ENCODE results near the gene MBP. TPM values are rescaled to one million over a fixed set of nuclear protein-coding genes. Genes with fewer than 3 reads are reported as not detected.

Gene MBP
- total RNA-seq, 4 donors from 2014 or later, result 23.2 to 34.7 (median 28.2) TPM

DNA sequence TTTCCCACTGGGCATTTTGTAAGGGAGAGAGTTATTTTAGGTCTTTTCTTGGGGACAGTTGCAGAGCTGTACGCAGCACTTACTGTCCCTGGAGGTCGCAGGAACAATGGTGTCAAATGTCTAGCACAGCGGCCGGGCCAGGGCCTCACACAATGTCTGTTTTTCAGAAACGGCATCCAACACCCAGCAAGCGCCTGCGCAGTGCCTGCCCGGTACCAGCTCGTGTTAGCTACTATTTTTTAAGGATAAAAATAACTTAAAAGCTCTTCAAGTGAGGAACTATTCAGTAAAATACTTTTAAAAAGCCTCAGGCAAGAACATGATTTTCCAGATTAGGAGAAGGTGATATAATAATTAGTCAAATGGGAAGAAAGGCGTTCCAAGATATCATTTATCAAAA is 90.0 kb downstream of the MBP start:
- Histone ChIP-seq H3K9me3 (no peaks in the 10 kb centered on the region), H3K4me3 (no peak overlapping the region), H3K36me3 (peaks cover 0 to 12% of the 10 kb centered on the region in 2 donors), H3K27me3 (no peaks in the 10 kb centered on the region), H3K4me1 (no peaks in the 10 kb centered on the region), H3K27ac (no peak overlapping the region)
- no peak for TF ChIP-seq POLR2AphosphoS5 (IDR thresholded peaks at IDR 0.05)
- no peak for TF ChIP-seq EP300 (IDR thresholded peaks at IDR 0.05)
- no peak for TF ChIP-seq POLR2A (IDR thresholded peaks at IDR 0.05)
- TF ChIP-seq, protein P1, sequence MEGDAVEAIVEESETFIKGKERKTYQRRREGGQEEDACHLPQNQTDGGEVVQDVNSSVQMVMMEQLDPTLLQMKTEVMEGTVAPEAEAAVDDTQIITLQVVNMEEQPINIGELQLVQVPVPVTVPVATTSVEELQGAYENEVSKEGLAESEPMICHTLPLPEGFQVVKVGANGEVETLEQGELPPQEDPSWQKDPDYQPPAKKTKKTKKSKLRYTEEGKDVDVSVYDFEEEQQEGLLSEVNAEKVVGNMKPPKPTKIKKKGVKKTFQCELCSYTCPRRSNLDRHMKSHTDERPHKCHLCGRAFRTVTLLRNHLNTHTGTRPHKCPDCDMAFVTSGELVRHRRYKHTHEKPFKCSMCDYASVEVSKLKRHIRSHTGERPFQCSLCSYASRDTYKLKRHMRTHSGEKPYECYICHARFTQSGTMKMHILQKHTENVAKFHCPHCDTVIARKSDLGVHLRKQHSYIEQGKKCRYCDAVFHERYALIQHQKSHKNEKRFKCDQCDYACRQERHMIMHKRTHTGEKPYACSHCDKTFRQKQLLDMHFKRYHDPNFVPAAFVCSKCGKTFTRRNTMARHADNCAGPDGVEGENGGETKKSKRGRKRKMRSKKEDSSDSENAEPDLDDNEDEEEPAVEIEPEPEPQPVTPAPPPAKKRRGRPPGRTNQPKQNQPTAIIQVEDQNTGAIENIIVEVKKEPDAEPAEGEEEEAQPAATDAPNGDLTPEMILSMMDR (IDR thresholded peaks at IDR 0.05), result no peak
- ATAC-seq, result no peak
- 47 to 65% methylated on average over 4 to 10 of the region's 10 CpGs for WGBS, 2 donors (ENCODE audit: low coverage in 1 of 2)

DNA sequence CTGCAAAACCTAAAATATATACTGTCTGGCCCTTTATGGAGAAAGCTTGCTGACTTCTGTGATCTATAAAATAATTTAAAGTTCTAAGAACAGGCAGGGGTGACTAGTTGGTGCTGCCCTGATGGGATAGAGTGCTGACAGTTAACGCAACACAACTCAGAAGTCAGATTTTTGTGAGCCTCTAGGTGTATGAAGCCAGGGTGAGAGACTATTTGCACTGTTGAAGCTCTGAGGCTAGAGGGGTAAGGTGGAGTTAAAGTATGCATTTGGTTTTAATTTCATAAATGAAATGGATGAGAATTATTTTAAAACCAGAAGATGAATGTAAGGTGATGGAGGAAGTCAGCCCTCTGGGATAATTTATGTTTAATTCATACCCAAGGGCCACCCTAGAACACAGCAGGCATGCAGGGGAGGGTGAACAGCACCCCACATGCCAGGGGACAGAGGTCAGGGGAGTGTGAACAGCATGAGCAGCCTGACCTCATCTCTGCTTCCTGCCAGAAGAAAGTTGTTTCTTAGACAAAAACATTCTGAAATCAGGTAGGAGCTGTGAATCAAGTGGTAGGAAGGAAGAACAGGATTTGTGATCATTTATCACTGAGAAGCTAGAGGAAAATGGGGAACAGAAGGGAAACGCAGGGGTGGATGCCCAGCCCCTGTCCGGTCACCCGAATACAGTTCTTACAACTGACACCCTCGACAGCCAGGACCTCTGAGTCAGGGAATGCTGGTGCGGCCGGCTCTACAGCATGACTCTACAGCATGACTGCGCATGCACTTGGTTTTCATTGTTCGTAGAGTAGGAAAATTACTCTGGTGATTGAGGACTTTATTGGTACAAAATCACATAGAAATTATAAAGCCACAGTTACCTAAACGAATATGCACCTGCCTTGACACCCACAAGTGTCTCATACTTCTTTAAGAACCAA is 93.1 kb downstream of the MBP start:
- Histone ChIP-seq H3K27ac (no peak overlapping the region), H3K4me1 (peaks cover 0 to 7% (median 0%) of the 10 kb centered on the region in 3 donors), H3K9me3 (no peaks in the 10 kb centered on the region), H3K4me3 (no peak overlapping the region), H3K27me3 (no peaks in the 10 kb centered on the region), H3K36me3 (no peaks in the 10 kb centered on the region)
- ATAC-seq, result no peak
- WGBS, 2 donors (ENCODE audit: low coverage in 1 of 2), result 63 to 72% methylated on average over 10 of the region's 10 CpGs
- TF ChIP-seq EP300 (IDR thresholded peaks at IDR 0.05) (no peak), POLR2AphosphoS5 (IDR thresholded peaks at IDR 0.05) (no peak), POLR2A (IDR thresholded peaks at IDR 0.05) (no peak)
- TF ChIP-seq, protein P1 (IDR thresholded peaks at IDR 0.05), result no peak

DNA sequence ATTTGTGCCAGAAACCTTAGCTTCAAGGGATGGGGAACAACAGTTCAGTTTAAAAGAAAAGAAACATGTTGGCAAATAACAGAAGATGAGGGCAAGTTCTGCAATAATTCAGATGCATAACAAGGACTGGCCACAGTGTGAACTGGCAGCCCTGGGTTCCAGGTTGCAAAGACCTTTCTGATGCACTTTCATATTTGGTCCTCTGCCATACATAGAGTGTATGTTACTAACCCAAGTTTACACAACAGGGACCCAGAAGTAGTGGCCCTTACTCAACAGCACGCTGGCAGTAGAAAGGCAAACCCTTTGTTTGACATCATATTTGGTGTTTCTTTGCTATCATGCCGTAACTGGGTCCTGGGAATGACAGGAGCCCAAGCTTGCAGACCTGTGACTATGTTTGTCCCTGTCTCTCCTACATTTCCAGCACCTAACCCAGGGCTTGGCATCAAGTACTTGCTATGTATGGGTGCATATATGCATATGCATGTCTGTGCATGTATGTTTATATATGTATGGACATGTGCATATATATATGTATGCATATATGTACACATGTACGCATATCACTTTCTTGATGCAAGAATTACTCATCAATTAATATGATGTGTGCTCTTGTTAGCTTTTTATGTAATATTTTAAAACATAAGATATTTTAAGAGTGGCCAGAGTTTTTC is 94.3 kb downstream of the MBP start:
- ATAC-seq, result no peak
- WGBS, 2 donors (ENCODE audit: low coverage in 1 of 2), result 83 to 92% methylated on average over 3 of the region's 3 CpGs
- H3K27me3 ChIP-seq, result no peaks in the 10 kb centered on the region
- no peak overlapping the region for H3K27ac ChIP-seq
- H3K4me3 ChIP-seq, result no peak overlapping the region
- H3K36me3 ChIP-seq, result no peaks in the 10 kb centered on the region
- H3K9me3 ChIP-seq, result no peaks in the 10 kb centered on the region
- no peak for TF ChIP-seq EP300 (IDR thresholded peaks at IDR 0.05)
- TF ChIP-seq POLR2A (IDR thresholded peaks at IDR 0.05), result no peak
- TF ChIP-seq, protein P1 (IDR thresholded peaks at IDR 0.05), result no peak
- TF ChIP-seq POLR2AphosphoS5 (IDR thresholded peaks at IDR 0.05), result no peak
- peaks cover 0 to 8% (median 0%) of the 10 kb centered on the region in 3 donors for H3K4me1 ChIP-seq

DNA sequence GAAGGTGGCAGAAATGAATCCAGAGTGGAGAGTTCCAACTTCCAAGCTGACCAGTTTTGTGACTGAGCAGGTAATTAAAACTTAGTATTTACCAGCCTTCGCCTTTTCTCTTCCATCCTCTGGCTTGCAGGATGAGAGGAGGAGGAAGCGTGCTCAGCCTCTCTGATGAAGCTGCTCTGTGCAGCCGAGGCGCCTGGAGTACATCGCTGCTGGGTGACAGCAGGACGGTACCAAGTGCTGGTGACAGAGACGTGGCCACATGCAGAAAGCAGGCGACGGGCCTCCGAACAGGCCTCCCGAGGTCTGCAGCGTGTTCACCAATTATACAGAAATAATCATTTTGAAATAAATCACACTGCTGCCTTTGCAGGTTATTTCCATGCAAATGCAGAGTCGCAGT is 95.0 kb downstream of the MBP start:
- 85 to 88% methylated on average over 4 to 5 of the region's 13 CpGs for WGBS, 2 donors (ENCODE audit: low coverage in 1 of 2)
- Histone ChIP-seq H3K27ac (no peak overlapping the region), H3K9me3 (no peaks in the 10 kb centered on the region), H3K4me1 (peaks cover 0 to 8% (median 0%) of the 10 kb centered on the region in 3 donors), H3K36me3 (no peaks in the 10 kb centered on the region), H3K4me3 (no peak overlapping the region), H3K27me3 (no peaks in the 10 kb centered on the region)
- TF ChIP-seq POLR2A (IDR thresholded peaks at IDR 0.05), result no peak
- TF ChIP-seq, protein P1 (IDR thresholded peaks at IDR 0.05), result no peak
- no peak for TF ChIP-seq POLR2AphosphoS5 (IDR thresholded peaks at IDR 0.05)
- TF ChIP-seq EP300 (IDR thresholded peaks at IDR 0.05), result no peak
- no peak for ATAC-seq
